Lung (tissue), 12 donors: ENCODE data around the gene ERO1B. TPM values are rescaled to one million over a fixed set of nuclear protein-coding genes. Genes with fewer than 3 reads are reported as not detected.

Experiments used
- ATAC-seq: fragments of 200-7000 bp; cut with Tn5 transposase; one replicate; pipeline ENCODE4 v1.9.1; 2020; ENCODE audit warnings: moderate number of reproducible peaks; ENCODE audit not compliant: insufficient read depth, low FRiP score
- DNase-seq, 3 donors: peaks; one replicate each; pipeline ENCODE4 v3.0.0-alpha.2; 2013 to 2017
- H3K27ac ChIP-seq, 2 donors: one replicate each; pipeline ENCODE4 v1.5.1; 2013; ENCODE audit warnings: mild to moderate bottlenecking in 2 of 2, moderate library complexity in 2 of 2, control low read depth in 1 of 2, inconsistent platforms in 1 of 2, low read depth in 1 of 2, low read length in 1 of 2
- H3K27me3 ChIP-seq, 3 donors: one replicate each; pipeline ENCODE4 v1.5.1; 2013; ENCODE audit warnings: low read length in 2 of 3; ENCODE audit not compliant: control insufficient read depth in 3 of 3, insufficient read depth in 3 of 3
- H3K36me3 ChIP-seq, 4 donors: one replicate each; pipeline ENCODE4 v1.5.1; 2013; ENCODE audit warnings: low read length in 4 of 4, mild to moderate bottlenecking in 1 of 4, moderate library complexity in 1 of 4; ENCODE audit not compliant: control insufficient read depth in 4 of 4, insufficient read depth in 4 of 4
- H3K4me1 ChIP-seq, 5 donors: one replicate each; pipeline ENCODE4 v1.5.1; 2013; ENCODE audit warnings: low read length in 5 of 5, mild to moderate bottlenecking in 2 of 5, moderate library complexity in 1 of 5; ENCODE audit not compliant: control insufficient read depth in 5 of 5, insufficient read depth in 5 of 5
- H3K4me3 ChIP-seq: one replicate; pipeline ENCODE4 v1.5.1; 2013; ENCODE audit warnings: mild to moderate bottlenecking, control low read depth, moderate library complexity
- H3K9ac ChIP-seq, 2 donors: one replicate each; pipeline ENCODE4 v1.5.1; 2013; ENCODE audit warnings: low read length in 2 of 2, control low read depth in 1 of 2; ENCODE audit not compliant: insufficient read depth in 1 of 2
- H3K9me3 ChIP-seq, 4 donors: one replicate each; pipeline ENCODE4 v1.5.1; 2013; ENCODE audit warnings: low read length in 3 of 4, mild to moderate bottlenecking in 1 of 4, moderate library complexity in 1 of 4; ENCODE audit not compliant: control insufficient read depth in 4 of 4, insufficient read depth in 3 of 4
- WGBS, 2 donors: extraction: QIAGEN DNeasy Blood & Tissue Kit; methylation state at CpG; one replicate each; pipeline ENCODE4 v1.1.7; 2013; 5-methylcytosine and 5-hydroxymethylcytosine counted together
- polyA plus RNA-seq, 2 donors: library from polyadenylated mRNA; stranded (reverse); fragments of 200-250 nt; gene quantifications; one replicate each; pipeline ENCODE4 v1.2.1, GENCODE V29; 2013
- total RNA-seq, 2 donors: library from RNA; depleted of rRNA in 1 of 2; stranded (reverse); fragments of >200 nt in 1 of 2; gene quantifications; one replicate each; pipeline ENCODE4 v1.2.1, GENCODE V29; 2014 to 2021
- TF ChIP-seq, protein P1 (sequence below): IDR thresholded peaks from 2 replicates; pipeline ENCODE4 v1.5.1; 2012; ENCODE audit warnings: mild to moderate bottlenecking; ENCODE audit errors: control extremely low read depth, extremely low read depth
- donor health status: control.
- donor health status: control.
- donor health status: Bipolar disorder and iron deficiency.
- donor health status: healthy.
- donor health status: DM: yes; HTN: yes; CAD: no.

Gene ERO1B
- total and polyA plus RNA-seq, 4 donors: 2.7 to 15.3 (median 4.6) TPM

DNA sequence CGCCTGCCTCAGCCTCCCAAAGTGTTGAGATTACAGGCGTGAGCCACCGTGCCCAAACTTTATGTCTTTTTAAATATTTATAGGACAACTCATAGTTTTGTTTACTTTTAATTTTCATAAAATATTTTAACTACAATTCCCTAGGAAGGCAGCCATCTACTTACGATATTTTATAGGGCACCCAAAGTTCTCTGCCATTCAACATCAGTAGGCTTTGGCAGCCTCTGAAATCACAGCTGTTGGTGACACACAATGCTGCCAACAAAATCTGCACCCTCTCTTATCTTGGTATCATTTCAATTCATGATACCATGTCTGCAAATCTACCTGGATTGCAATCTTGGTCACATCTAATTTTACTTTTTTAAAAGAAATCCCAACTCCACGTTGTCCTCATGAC, 27.1 kb upstream of the ERO1B start:
- Histone ChIP-seq H3K36me3 (no peaks in the 10 kb centered on the region), H3K4me1 (no peaks in the 10 kb centered on the region), H3K27me3 (no peaks in the 10 kb centered on the region), H3K27ac (no peak overlapping the region), H3K4me3 (no peak overlapping the region), H3K9me3 (no peaks in the 10 kb centered on the region), H3K9ac (no peak overlapping the region)
- TF ChIP-seq, protein P1, sequence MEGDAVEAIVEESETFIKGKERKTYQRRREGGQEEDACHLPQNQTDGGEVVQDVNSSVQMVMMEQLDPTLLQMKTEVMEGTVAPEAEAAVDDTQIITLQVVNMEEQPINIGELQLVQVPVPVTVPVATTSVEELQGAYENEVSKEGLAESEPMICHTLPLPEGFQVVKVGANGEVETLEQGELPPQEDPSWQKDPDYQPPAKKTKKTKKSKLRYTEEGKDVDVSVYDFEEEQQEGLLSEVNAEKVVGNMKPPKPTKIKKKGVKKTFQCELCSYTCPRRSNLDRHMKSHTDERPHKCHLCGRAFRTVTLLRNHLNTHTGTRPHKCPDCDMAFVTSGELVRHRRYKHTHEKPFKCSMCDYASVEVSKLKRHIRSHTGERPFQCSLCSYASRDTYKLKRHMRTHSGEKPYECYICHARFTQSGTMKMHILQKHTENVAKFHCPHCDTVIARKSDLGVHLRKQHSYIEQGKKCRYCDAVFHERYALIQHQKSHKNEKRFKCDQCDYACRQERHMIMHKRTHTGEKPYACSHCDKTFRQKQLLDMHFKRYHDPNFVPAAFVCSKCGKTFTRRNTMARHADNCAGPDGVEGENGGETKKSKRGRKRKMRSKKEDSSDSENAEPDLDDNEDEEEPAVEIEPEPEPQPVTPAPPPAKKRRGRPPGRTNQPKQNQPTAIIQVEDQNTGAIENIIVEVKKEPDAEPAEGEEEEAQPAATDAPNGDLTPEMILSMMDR: no peak
- 81 to 93% methylated on average over 5 of the region's 5 CpGs for WGBS, 2 donors
- DNase-seq (no peak), ATAC-seq (no peak)

DNA sequence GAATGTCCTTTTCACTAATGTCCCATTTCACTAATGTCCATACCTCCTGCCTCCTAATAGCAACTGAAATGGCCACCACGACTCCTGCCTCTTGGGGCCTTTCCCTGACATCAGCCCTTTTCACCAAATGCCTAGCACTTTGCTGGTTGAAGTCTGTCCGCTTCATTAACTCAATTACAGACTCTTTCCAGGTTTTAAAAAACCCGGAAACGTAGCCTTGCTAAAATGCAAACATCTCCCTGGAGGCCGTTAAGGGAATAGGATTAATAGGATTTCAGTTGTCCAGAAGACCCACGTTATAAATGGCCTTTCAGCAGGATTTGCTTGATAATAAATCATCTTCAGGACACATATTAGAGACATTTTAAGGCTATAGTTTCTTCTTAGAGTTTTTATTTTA, 25.7 kb upstream of the ERO1B start:
- no peak for ATAC-seq
- TF ChIP-seq, protein P1: no peak
- no peak for DNase-seq
- H3K9ac ChIP-seq: no peak overlapping the region
- no peak overlapping the region for H3K4me3 ChIP-seq
- no peaks in the 10 kb centered on the region for H3K4me1 ChIP-seq
- H3K27ac ChIP-seq: no peak overlapping the region
- WGBS, 2 donors: 84 to 87% methylated on average over 6 of the region's 6 CpGs
- no peaks in the 10 kb centered on the region for H3K36me3 ChIP-seq
- no peaks in the 10 kb centered on the region for H3K27me3 ChIP-seq
- no peaks in the 10 kb centered on the region for H3K9me3 ChIP-seq

DNA sequence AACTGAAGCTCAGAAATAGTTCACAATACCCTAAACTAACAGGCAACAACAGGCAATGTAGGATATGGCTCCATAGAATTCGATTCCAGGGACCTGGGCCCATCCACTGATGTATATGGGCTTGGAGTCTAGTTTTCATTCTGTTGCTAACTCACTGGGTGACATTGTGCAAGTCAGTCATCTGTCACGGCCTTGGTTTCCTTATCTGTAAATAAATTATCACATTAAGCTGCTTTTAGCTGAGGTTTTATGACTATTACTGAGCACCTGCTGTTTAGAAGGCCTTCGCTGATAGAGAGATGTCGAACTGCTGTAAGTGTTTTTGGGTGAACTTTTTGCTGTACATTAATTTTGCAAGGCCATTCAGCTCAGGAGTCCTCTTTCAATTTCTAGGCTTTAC, 22.9 kb upstream of the ERO1B start:
- TF ChIP-seq, protein P1: no peak
- no peak overlapping the region for H3K4me3 ChIP-seq
- no peaks in the 10 kb centered on the region for H3K36me3 ChIP-seq
- H3K4me1 ChIP-seq: no peaks in the 10 kb centered on the region
- DNase-seq (no peak), ATAC-seq (no peak)
- no peak overlapping the region for H3K27ac ChIP-seq
- 81 to 83% methylated on average over 4 of the region's 4 CpGs for WGBS, 2 donors
- H3K9ac ChIP-seq: no peak overlapping the region
- H3K9me3 ChIP-seq: peaks cover 0 to 2% (median under 1%) of the 10 kb centered on the region in 4 donors
- H3K27me3 ChIP-seq: no peaks in the 10 kb centered on the region

DNA sequence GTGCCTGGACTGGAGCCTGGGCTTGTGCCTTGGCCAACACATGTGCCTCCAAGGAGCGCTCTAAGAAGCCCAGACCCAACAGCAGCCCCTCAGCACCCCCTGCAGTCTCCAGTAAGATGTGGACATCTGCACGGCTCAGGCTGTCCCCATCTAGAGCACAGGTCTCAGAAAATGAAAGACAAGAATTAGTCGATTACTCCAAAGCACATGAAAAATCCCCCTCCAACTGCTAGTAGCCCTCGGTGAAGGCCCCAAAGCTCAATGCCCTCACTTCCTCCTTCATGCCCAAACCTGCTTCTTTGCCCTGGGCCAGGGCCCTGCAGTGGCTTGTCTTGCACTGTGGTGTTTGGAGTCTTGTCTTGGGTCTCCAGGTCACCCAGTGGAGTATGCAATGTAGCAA, 21.9 kb upstream of the ERO1B start:
- DNase-seq (no peak), ATAC-seq (no peak)
- H3K9ac ChIP-seq: no peak overlapping the region
- H3K36me3 ChIP-seq: no peaks in the 10 kb centered on the region
- H3K9me3 ChIP-seq: peaks cover 0 to 2% (median under 1%) of the 10 kb centered on the region in 4 donors
- H3K4me3 ChIP-seq: no peak overlapping the region
- WGBS, 2 donors: 82 to 86% methylated on average over 4 of the region's 4 CpGs
- no peaks in the 10 kb centered on the region for H3K4me1 ChIP-seq
- H3K27ac ChIP-seq: no peak overlapping the region
- H3K27me3 ChIP-seq: no peaks in the 10 kb centered on the region
- TF ChIP-seq, protein P1: no peak
